CD8-positive, alpha-beta memory T cell (primary cell): Measurements from ENCODE around the gene DCHS2. TPM values are rescaled to one million over a fixed set of nuclear protein-coding genes. Genes with fewer than 3 reads are reported as not detected.

Experiments
- CTCF ChIA-PET: fragments of 350-600 bp; sonication (Branson Sonifier 250); formaldehyde crosslinking; loops from one replicate; lab custom pipeline; 2021; ENCODE audit warnings: antibody characterized with exemption; lab: Charles Lee
- POLR2A ChIA-PET: fragments of 350-600 bp; sonication (Branson Sonifier 250); formaldehyde crosslinking; loops from one replicate; lab custom pipeline; 2021; ENCODE audit warnings: antibody characterized with exemption; lab: Charles Lee
- DNase-seq, 5 donors: peaks; one replicate each; pipeline versions ENCODE4 v3.0.0 to v3.0.0-alpha.2; 2020 to 2022; ENCODE audit warnings: mixed read lengths in 1 of 5
- H3K27ac ChIP-seq: one replicate; pipeline ENCODE4 v1.7.0; 2013; ENCODE audit warnings: low read depth, mild to moderate bottlenecking, low read length, moderate library complexity
- H3K27me3 ChIP-seq: 2 replicates; pipeline ENCODE4 v1.7.0; 2013; ENCODE audit warnings: low read length, mild to moderate bottlenecking; ENCODE audit not compliant: insufficient read depth, poor library complexity, severe bottlenecking
- H3K36me3 ChIP-seq: 2 replicates; pipeline ENCODE4 v1.7.0; 2013; ENCODE audit warnings: mild to moderate bottlenecking, low read length, moderate library complexity; ENCODE audit not compliant: insufficient read depth
- H3K4me1 ChIP-seq: 2 replicates; pipeline ENCODE4 v1.7.0; 2013; ENCODE audit warnings: mild to moderate bottlenecking, low read length, moderate library complexity; ENCODE audit not compliant: insufficient read depth
- H3K4me3 ChIP-seq: 2 replicates; pipeline ENCODE4 v1.7.0; 2013; ENCODE audit warnings: mild to moderate bottlenecking, low read length
- H3K9me3 ChIP-seq: 2 replicates; pipeline ENCODE4 v1.7.0; 2013; ENCODE audit warnings: mild to moderate bottlenecking, low read length
- H3K27ac Mint-ChIP-seq, 8 donors: one replicate each; pipeline ENCODE4 v1.8.0; 2020 to 2021; ENCODE audit warnings: mixed read lengths in 8 of 8, mild to moderate bottlenecking in 6 of 8, inconsistent platforms in 3 of 8, moderate library complexity in 3 of 8
- H3K27me3 Mint-ChIP-seq, 2 donors: one replicate each; pipeline ENCODE4 v1.8.0; 2020 to 2021; ENCODE audit warnings: mixed read lengths in 2 of 2, mild to moderate bottlenecking in 1 of 2, moderate library complexity in 1 of 2
- H3K36me3 Mint-ChIP-seq, 3 donors: one replicate each; pipeline ENCODE4 v1.8.0; 2020 to 2021; ENCODE audit warnings: mixed read lengths in 3 of 3, inconsistent platforms in 1 of 3, mild to moderate bottlenecking in 1 of 3
- H3K4me1 Mint-ChIP-seq, 3 donors: one replicate each; pipeline ENCODE4 v1.8.0; 2020 to 2021; ENCODE audit warnings: mixed read lengths in 3 of 3, inconsistent platforms in 1 of 3, mild to moderate bottlenecking in 1 of 3
- H3K4me3 Mint-ChIP-seq, 7 donors: one replicate each; pipeline ENCODE4 v1.8.0; 2020 to 2021; ENCODE audit warnings: mixed read lengths in 7 of 7, mild to moderate bottlenecking in 6 of 7, moderate library complexity in 4 of 7, inconsistent platforms in 2 of 7
- H3K9me3 Mint-ChIP-seq, 5 donors: one replicate each; pipeline ENCODE4 v1.8.0; 2020 to 2022; ENCODE audit warnings: mixed read lengths in 5 of 5, mild to moderate bottlenecking in 3 of 5, moderate library complexity in 2 of 5, inconsistent platforms in 1 of 5
- polyA plus RNA-seq: library from polyadenylated mRNA; unstranded; fragments of 300-500 nt; fragmentation: Illumina TruSeq; gene quantifications from one replicate; pipeline ENCODE4 v1.2.3, GENCODE V29; 2021
- total RNA-seq, 2 experiments: library from RNA; stranded (reverse); gene quantifications; one replicate each; pipeline ENCODE4 v1.2.3, GENCODE V29; 2021

DCHS2 gene
- total and polyA plus RNA-seq, 3 experiments from 2014 or later, result 0.09 TPM; not detected in 2

DNA sequence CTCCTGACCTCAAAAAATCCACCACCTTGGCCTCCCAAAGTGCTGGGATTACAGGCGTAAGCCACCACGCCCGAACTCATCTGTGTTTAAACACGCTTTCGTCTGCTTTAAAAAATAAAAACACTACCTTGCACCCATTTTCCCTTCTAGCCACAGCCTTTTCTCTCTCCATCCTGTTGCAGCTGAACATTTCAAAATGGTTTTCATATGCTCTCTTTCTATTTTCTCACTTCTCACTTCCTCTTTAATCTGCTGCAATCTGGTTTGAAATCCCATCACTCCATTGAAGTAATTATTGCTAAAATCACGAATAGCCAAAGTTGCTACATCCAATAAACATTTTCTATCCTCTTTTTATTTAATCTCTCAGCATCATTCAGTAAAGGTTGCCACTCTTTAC is 70.0 kb downstream of the DCHS2 start:
- Histone ChIP-seq H3K4me1 (no peaks in the 10 kb centered on the region), H3K27ac (no peak overlapping the region), H3K36me3 (no peaks in the 10 kb centered on the region), H3K9me3 (no peaks in the 10 kb centered on the region), H3K4me3 (no peak overlapping the region), H3K27me3 (no peaks in the 10 kb centered on the region)
- Mint-ChIP-seq H3K36me3 (no peaks in the 10 kb centered on the region), H3K4me3 (no peak overlapping the region), H3K27ac (no peak overlapping the region), H3K4me1 (peaks cover 3 to 10% (median 8%) of the 10 kb centered on the region in 3 donors), H3K9me3 (peaks cover 0 to 3% (median 0%) of the 10 kb centered on the region in 5 donors), H3K27me3 (peaks cover 12 to 31% of the 10 kb centered on the region in 2 donors)
- DNase-seq, result no peak
- POLR2A ChIA-PET, result no interaction called here
- CTCF ChIA-PET, result no interaction called here

- H3K27me3 Mint-ChIP-seq, result peaks cover 19 to 45% of the 10 kb centered on the region in 2 donors
- Histone ChIP-seq H3K27me3 (no peaks in the 10 kb centered on the region), H3K27ac (no peak overlapping the region), H3K36me3 (no peaks in the 10 kb centered on the region), H3K9me3 (no peaks in the 10 kb centered on the region), H3K4me1 (peaks cover 6% of the 10 kb centered on the region), H3K4me3 (no peak overlapping the region)
- CTCF ChIA-PET, result no interaction called here
- H3K27ac Mint-ChIP-seq, result no peak overlapping the region
- peaks cover 0 to 2% (median 0%) of the 10 kb centered on the region in 5 donors for H3K9me3 Mint-ChIP-seq
- no peaks in the 10 kb centered on the region for H3K36me3 Mint-ChIP-seq
- no peak for DNase-seq
- peak overlapping the region in 2 of 7 donors; percentile 4 to 32 for H3K4me3 Mint-ChIP-seq
- H3K4me1 Mint-ChIP-seq, result peaks cover 13 to 20% (median 18%) of the 10 kb centered on the region in 3 donors
- POLR2A ChIA-PET, result no interaction called here
Measured at GRCh38 chr4:154417373-154417673, 74.3 kb downstream of the DCHS2 start.

GRCh38 chr4:154416190-154416547 is 75.4 kb downstream of the DCHS2 start:
- no peaks in the 10 kb centered on the region for H3K36me3 ChIP-seq
- no peak overlapping the region for H3K4me3 ChIP-seq
- no peak overlapping the region for H3K27ac ChIP-seq
- Mint-ChIP-seq H3K4me1 (peaks cover 13 to 20% (median 18%) of the 10 kb centered on the region in 3 donors), H3K9me3 (peaks cover 0 to 2% (median 0%) of the 10 kb centered on the region in 5 donors), H3K36me3 (no peaks in the 10 kb centered on the region), H3K4me3 (peak overlapping the region in 5 of 7 donors; percentile 10 to 81 (median 58)), H3K27me3 (peaks cover 17 to 38% of the 10 kb centered on the region in 2 donors), H3K27ac (no peak overlapping the region)
- no peaks in the 10 kb centered on the region for H3K27me3 ChIP-seq
- no peak for DNase-seq
- H3K9me3 ChIP-seq, result no peaks in the 10 kb centered on the region
- H3K4me1 ChIP-seq, result peaks cover 6% of the 10 kb centered on the region
- POLR2A ChIA-PET, result no interaction called here
- CTCF ChIA-PET, result no interaction called here

GRCh38 chr4:154415313-154415712 is 76.3 kb downstream of the DCHS2 start:
- no peaks in the 10 kb centered on the region for H3K9me3 ChIP-seq
- no peak overlapping the region for H3K27ac Mint-ChIP-seq
- no peaks in the 10 kb centered on the region for H3K36me3 Mint-ChIP-seq
- POLR2A ChIA-PET, result no interaction called here
- no peak for DNase-seq
- no peak overlapping the region for H3K27ac ChIP-seq
- peaks cover 17 to 38% of the 10 kb centered on the region in 2 donors for H3K27me3 Mint-ChIP-seq
- no peaks in the 10 kb centered on the region for H3K36me3 ChIP-seq
- H3K4me1 Mint-ChIP-seq, result peaks cover 13 to 20% (median 18%) of the 10 kb centered on the region in 3 donors
- H3K4me3 ChIP-seq, result no peak overlapping the region
- CTCF ChIA-PET, result no interaction called here
- no peaks in the 10 kb centered on the region for H3K27me3 ChIP-seq
- H3K4me3 Mint-ChIP-seq, result no peak overlapping the region
- H3K9me3 Mint-ChIP-seq, result peaks cover 0 to 4% (median 0%) of the 10 kb centered on the region in 5 donors
- H3K4me1 ChIP-seq, result peaks cover 6% of the 10 kb centered on the region

GRCh38 chr4:154414796-154415195 is 76.8 kb downstream of the DCHS2 start:
- H3K27me3 ChIP-seq, result no peaks in the 10 kb centered on the region
- Mint-ChIP-seq H3K27ac (no peak overlapping the region), H3K36me3 (no peaks in the 10 kb centered on the region), H3K4me1 (peaks cover 13 to 20% (median 18%) of the 10 kb centered on the region in 3 donors), H3K27me3 (peaks cover 17 to 40% of the 10 kb centered on the region in 2 donors), H3K4me3 (no peak overlapping the region), H3K9me3 (peaks cover 0 to 4% (median 0%) of the 10 kb centered on the region in 5 donors)
- H3K9me3 ChIP-seq, result no peaks in the 10 kb centered on the region
- no peak for DNase-seq
- POLR2A ChIA-PET, result no interaction called here
- H3K4me3 ChIP-seq, result no peak overlapping the region
- H3K4me1 ChIP-seq, result peaks cover 6% of the 10 kb centered on the region
- no peak overlapping the region for H3K27ac ChIP-seq
- no peaks in the 10 kb centered on the region for H3K36me3 ChIP-seq
- CTCF ChIA-PET, result no interaction called here

GRCh38 chr4:154414371-154414770 is 77.2 kb downstream of the DCHS2 start:
- ChIA-PET CTCF (no interaction called here), POLR2A (no interaction called here)
- peaks cover 0 to 4% (median 0%) of the 10 kb centered on the region in 5 donors for H3K9me3 Mint-ChIP-seq
- no peak overlapping the region for H3K27ac Mint-ChIP-seq
- peaks cover 13 to 20% (median 18%) of the 10 kb centered on the region in 3 donors for H3K4me1 Mint-ChIP-seq
- DNase-seq, result no peak
- no peak overlapping the region for H3K4me3 Mint-ChIP-seq
- no peaks in the 10 kb centered on the region for H3K27me3 ChIP-seq
- H3K27ac ChIP-seq, result no peak overlapping the region
- no peaks in the 10 kb centered on the region for H3K36me3 Mint-ChIP-seq
- H3K9me3 ChIP-seq, result no peaks in the 10 kb centered on the region
- H3K4me1 ChIP-seq, result peaks cover 6% of the 10 kb centered on the region
- no peaks in the 10 kb centered on the region for H3K36me3 ChIP-seq
- no peak overlapping the region for H3K4me3 ChIP-seq
- peaks cover 16 to 40% of the 10 kb centered on the region in 2 donors for H3K27me3 Mint-ChIP-seq

- no peak overlapping the region for H3K27ac Mint-ChIP-seq
- Histone ChIP-seq H3K4me3 (no peak overlapping the region), H3K36me3 (no peaks in the 10 kb centered on the region), H3K27ac (no peak overlapping the region), H3K4me1 (no peaks in the 10 kb centered on the region), H3K9me3 (no peaks in the 10 kb centered on the region), H3K27me3 (peaks cover 5% of the 10 kb centered on the region)
- H3K9me3 Mint-ChIP-seq, result peaks cover 0 to 11% (median 0%) of the 10 kb centered on the region in 5 donors
- no peaks in the 10 kb centered on the region for H3K4me1 Mint-ChIP-seq
- no peaks in the 10 kb centered on the region for H3K36me3 Mint-ChIP-seq
- peaks cover 5 to 21% of the 10 kb centered on the region in 2 donors for H3K27me3 Mint-ChIP-seq
- H3K4me3 Mint-ChIP-seq, result no peak overlapping the region
- ChIA-PET POLR2A (no interaction called here), CTCF (no interaction called here)
- no peak for DNase-seq
Measured at GRCh38 chr4:154407443-154407842, 84.2 kb downstream of the DCHS2 start.

DNA sequence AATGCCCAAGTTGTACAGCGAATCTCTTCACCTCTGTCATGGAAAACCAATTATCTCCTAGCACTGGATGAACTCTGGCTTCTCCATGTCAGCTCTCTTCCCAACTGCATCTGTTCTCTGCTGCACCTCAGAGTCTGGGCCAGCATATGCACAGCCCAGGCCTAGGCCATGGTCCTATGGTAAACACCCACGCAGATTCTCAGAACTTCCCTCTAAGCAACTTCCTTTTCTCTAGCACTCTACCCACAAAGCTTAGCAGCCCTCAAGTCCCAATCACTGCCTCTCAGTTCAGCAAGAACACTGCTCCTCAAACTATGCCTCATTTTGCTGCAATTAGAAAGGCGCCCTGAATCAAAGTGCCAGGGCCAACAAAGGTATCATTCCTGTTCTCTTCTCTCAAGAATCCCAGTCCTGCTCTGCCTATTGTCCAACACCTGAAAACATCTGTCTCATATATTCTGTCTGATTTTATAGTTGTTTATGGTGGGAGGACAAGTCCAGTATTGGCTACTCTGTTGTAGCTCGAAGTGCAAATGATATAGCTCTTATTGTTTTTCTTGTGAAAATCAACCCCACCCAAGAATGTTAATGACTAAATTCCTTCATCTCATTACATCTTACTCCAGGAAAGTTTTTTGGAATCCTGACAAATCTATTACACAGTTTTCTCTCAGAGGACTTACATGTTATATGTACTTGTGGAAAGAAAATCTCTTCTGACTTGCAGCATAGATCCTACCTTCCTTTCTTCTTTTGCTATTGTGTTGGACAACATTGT is 85.4 kb downstream of the DCHS2 start:
- POLR2A ChIA-PET, result no interaction called here
- Mint-ChIP-seq H3K27ac (no peak overlapping the region), H3K27me3 (peaks cover 6 to 21% of the 10 kb centered on the region in 2 donors), H3K36me3 (no peaks in the 10 kb centered on the region), H3K4me3 (no peak overlapping the region), H3K4me1 (no peaks in the 10 kb centered on the region), H3K9me3 (peaks cover 0 to 15% (median 0%) of the 10 kb centered on the region in 5 donors)
- no peaks in the 10 kb centered on the region for H3K4me1 ChIP-seq
- peaks cover 5% of the 10 kb centered on the region for H3K27me3 ChIP-seq
- no peak overlapping the region for H3K4me3 ChIP-seq
- H3K36me3 ChIP-seq, result no peaks in the 10 kb centered on the region
- H3K9me3 ChIP-seq, result no peaks in the 10 kb centered on the region
- DNase-seq, result no peak
- CTCF ChIA-PET, result no interaction called here
- H3K27ac ChIP-seq, result no peak overlapping the region
